SIG-M5 treated with dmso at 0.1 percent for 504 hours (cell line): Measurements from ENCODE around the gene BORCS6.

Experiments
- DNase-seq: peaks from one replicate; lab custom pipeline; 2025; ENCODE audit not compliant: unreplicated experiment; lab: John Stamatoyannopoulos, UW

BORCS6 gene

GRCh38 chr17:8212312-8213180, 22.6 kb upstream of the BORCS6 start:
- DNase-seq, result no peak

GRCh38 chr17:8210761-8211458, 20.9 kb upstream of the BORCS6 start:
- no peak for DNase-seq

GRCh38 chr17:8209907-8210760, 20.2 kb upstream of the BORCS6 start, which contains the start of gene AURKB:
TSS of gene AURKB (minus strand) at chr17:8210575. CDS start at chr17:8210224, 351 bp downstream.
- peak; percentile 89 for DNase-seq

GRCh38 chr17:8206536-8206935, 16.6 kb upstream of the BORCS6 start:
- no peak for DNase-seq

- DNase-seq, result no peak
These were observed 15.0 kb upstream of the BORCS6 start for GRCh38 chr17:8204761-8205555.

GRCh38 chr17:8192070-8192815, 2.3 kb upstream of the BORCS6 start:
- peak; percentile 86 for DNase-seq

- no peak for DNase-seq
These were observed 526 bp upstream of the BORCS6 start for GRCh38 chr17:8190506-8190905.

- no peak for DNase-seq
These were observed 804 bp downstream of the BORCS6 start for GRCh38 chr17:8189041-8189710.

- no peak for DNase-seq
These were observed 1.6 kb downstream of the BORCS6 start for GRCh38 chr17:8188263-8188839.

GRCh38 chr17:8187517-8188262, 2.3 kb downstream of the BORCS6 start:
- DNase-seq, result peak; percentile 98

GRCh38 chr17:8186787-8187516, 3.0 kb downstream of the BORCS6 start:
- peak; percentile 95 for DNase-seq

- DNase-seq, result no peak
These were observed 3.6 kb downstream of the BORCS6 start for GRCh38 chr17:8186446-8186786.

GRCh38 chr17:8185582-8186445, 4.2 kb downstream of the BORCS6 start:
- peak; percentile 45 for DNase-seq

GRCh38 chr17:8176998-8177731, 12.8 kb downstream of the BORCS6 start:
- no peak for DNase-seq

GRCh38 chr17:8176197-8176940, 13.6 kb downstream of the BORCS6 start, which contains the start of gene TMEM107:
TSS of gene TMEM107 (minus strand) at chr17:8176380. CDS start at chr17:8176286, 94 bp downstream.
- DNase-seq, result peak; percentile 88
